ENCODE results near the gene ZBTB43. TPM values are rescaled to one million over a fixed set of nuclear protein-coding genes. Genes with fewer than 3 reads are reported as not detected.
A peak's percentile ranks its signal among the peaks of the same experiment; 100 is the strongest.

ZBTB43 gene
- total RNA-seq, 1 donor from 2014 or later: 20.3 TPM

DNA sequence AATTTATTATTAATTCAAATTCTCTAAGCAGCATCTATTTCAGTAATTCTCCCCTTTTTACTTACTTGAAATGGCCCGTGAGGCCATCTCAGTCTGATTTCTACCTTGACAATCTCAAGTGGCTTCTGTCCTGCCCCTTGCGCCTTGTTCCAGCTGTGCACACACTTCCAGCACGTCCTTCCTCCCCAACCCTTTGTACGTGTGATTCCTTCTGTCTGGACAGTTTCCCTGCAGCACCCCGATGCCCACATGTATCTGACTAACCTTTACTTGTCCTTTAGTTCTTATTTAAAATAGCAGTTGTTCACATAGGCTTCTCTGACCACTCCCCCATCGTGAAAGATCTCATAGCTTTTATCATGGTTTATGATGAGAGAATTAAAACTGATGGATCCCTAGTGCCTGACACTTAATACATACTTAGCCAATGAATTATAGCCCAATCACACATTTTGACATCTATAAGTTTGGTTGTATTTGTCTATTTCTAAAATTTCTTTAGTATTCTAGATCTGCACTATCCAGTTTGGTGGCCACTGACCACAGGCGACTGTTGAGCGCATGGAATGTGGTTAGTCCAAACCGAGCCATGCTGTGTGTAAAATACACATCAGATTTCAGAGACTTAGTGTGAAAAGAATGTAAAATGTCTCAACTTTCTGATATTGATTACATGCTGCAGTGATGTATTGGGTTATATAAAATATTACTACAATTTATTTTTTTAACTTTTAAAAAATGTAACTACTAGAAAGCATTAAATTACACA, 69.9 kb downstream of the ZBTB43 start:
- Mint-ChIP-seq H3K36me3 (ENCODE audit: unreplicated experiment) (peaks cover 13% of the 10 kb centered on the region), H3K9me3 (ENCODE audit: unreplicated experiment) (no peaks in the 10 kb centered on the region), H3K27ac (ENCODE audit: unreplicated experiment) (peak overlapping the region; percentile 29), H3K4me3 (ENCODE audit: unreplicated experiment) (no peak overlapping the region), H3K27me3 (ENCODE audit: unreplicated experiment) (no peaks in the 10 kb centered on the region), H3K4me1 (ENCODE audit: unreplicated experiment) (peaks cover 19% of the 10 kb centered on the region)
- DNase-seq (ENCODE audit: extremely low spot score, unreplicated experiment): peak; percentile 4
- TF ChIP-seq, protein P1, sequence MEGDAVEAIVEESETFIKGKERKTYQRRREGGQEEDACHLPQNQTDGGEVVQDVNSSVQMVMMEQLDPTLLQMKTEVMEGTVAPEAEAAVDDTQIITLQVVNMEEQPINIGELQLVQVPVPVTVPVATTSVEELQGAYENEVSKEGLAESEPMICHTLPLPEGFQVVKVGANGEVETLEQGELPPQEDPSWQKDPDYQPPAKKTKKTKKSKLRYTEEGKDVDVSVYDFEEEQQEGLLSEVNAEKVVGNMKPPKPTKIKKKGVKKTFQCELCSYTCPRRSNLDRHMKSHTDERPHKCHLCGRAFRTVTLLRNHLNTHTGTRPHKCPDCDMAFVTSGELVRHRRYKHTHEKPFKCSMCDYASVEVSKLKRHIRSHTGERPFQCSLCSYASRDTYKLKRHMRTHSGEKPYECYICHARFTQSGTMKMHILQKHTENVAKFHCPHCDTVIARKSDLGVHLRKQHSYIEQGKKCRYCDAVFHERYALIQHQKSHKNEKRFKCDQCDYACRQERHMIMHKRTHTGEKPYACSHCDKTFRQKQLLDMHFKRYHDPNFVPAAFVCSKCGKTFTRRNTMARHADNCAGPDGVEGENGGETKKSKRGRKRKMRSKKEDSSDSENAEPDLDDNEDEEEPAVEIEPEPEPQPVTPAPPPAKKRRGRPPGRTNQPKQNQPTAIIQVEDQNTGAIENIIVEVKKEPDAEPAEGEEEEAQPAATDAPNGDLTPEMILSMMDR (IDR thresholded peaks at IDR 0.05): no peak

DNA sequence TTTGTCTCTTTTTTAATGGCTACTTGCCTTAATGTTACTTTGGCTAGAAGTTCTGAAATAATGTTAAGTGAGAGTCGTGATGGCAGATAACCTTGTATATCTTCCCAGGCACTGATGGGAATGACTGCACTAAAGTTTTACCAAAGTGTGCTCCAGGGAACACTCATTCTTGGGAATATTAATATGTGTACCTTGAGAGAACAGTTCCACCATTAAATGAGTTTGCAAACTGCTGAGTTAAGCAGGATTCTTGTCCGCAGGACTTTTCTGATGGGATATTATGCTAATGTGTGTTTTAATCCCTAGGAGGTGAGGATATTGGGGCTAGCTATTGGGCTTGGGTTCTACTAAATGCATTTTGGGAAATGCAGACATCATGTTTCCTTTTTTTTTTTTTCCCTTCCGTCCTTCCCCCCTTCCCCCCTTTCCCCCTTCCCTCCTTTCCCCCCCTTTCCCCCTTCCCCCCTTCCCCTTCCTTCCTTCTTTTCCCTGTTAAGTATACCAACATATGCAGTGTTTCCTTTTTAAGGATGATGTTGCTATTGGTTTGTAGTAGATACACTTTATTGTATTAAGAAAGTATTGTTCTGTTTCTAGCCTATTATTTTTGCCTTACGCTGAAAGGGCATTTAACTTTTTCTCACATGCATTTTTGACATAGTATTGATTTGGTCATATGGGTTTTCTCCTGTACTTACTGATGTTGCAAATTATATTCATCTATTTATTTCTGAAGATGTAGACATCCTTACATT, 71.1 kb downstream of the ZBTB43 start:
- H3K9me3 Mint-ChIP-seq (ENCODE audit: unreplicated experiment): no peaks in the 10 kb centered on the region
- DNase-seq (ENCODE audit: extremely low spot score, unreplicated experiment): no peak
- H3K4me1 Mint-ChIP-seq (ENCODE audit: unreplicated experiment): peaks cover 19% of the 10 kb centered on the region
- no peak overlapping the region for H3K4me3 Mint-ChIP-seq (ENCODE audit: unreplicated experiment)
- H3K27me3 Mint-ChIP-seq (ENCODE audit: unreplicated experiment): no peaks in the 10 kb centered on the region
- H3K36me3 Mint-ChIP-seq (ENCODE audit: unreplicated experiment): peaks cover 21% of the 10 kb centered on the region
- TF ChIP-seq, protein P1 (IDR thresholded peaks at IDR 0.05): no peak
- peak overlapping the region; percentile 68 for H3K27ac Mint-ChIP-seq (ENCODE audit: unreplicated experiment)

DNA sequence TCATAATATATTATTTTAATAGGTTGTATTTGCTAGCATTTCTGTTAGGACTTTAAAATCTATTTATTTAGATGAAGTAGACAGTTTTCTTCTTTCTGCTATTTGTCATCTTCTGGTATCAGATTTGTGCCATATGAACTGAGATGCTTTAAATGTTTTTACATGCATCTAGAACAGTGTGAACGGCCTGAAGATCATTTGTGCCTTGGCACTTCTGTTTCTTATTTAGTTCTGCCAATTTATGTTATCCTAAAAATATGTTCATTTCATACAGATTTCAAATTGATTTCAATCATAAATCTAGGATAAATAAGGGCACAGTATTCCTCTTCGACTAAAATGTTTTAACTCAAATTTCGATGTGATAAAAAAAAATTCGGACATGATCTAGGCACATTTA, 71.7 kb downstream of the ZBTB43 start:
- H3K27ac Mint-ChIP-seq (ENCODE audit: unreplicated experiment): peak overlapping the region; percentile 11

DNA sequence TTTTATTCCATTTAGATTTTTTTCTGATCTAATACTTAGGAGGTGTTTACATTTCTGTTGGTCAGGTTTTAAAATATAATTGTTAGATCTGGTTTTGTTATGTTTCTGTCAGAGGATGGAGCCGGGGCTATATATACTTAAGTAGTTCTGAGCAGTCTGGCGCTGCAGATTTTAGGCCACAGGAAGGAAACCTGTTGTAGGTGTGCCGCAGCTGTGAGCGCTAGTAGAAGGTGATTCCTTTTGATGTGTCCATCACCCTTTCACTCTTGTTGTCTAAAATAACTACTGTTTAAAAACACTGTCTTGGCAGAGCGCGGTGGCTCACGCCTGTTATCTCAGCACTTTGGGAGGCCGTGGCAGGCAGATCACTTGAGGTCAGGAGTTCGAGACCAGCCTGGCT, 72.6 kb downstream of the ZBTB43 start:
- TF ChIP-seq, protein P1 (IDR thresholded peaks at IDR 0.05): no peak
- DNase-seq (ENCODE audit: extremely low spot score, unreplicated experiment): no peak
- Mint-ChIP-seq H3K27me3 (ENCODE audit: unreplicated experiment) (no peaks in the 10 kb centered on the region), H3K36me3 (ENCODE audit: unreplicated experiment) (peaks cover 29% of the 10 kb centered on the region), H3K9me3 (ENCODE audit: unreplicated experiment) (no peaks in the 10 kb centered on the region), H3K4me1 (ENCODE audit: unreplicated experiment) (peaks cover 19% of the 10 kb centered on the region), H3K27ac (ENCODE audit: unreplicated experiment) (no peak overlapping the region), H3K4me3 (ENCODE audit: unreplicated experiment) (no peak overlapping the region)

More for the DNA sequence above, 71.7 kb downstream of the ZBTB43 start:
- peaks cover 23% of the 10 kb centered on the region for H3K36me3 Mint-ChIP-seq (ENCODE audit: unreplicated experiment)
- TF ChIP-seq, protein P1 (IDR thresholded peaks at IDR 0.05): no peak
- no peak for DNase-seq (ENCODE audit: extremely low spot score, unreplicated experiment)
- H3K27me3 Mint-ChIP-seq (ENCODE audit: unreplicated experiment): no peaks in the 10 kb centered on the region
- H3K4me3 Mint-ChIP-seq (ENCODE audit: unreplicated experiment): no peak overlapping the region
- peaks cover 19% of the 10 kb centered on the region for H3K4me1 Mint-ChIP-seq (ENCODE audit: unreplicated experiment)
- H3K9me3 Mint-ChIP-seq (ENCODE audit: unreplicated experiment): no peaks in the 10 kb centered on the region

DNA sequence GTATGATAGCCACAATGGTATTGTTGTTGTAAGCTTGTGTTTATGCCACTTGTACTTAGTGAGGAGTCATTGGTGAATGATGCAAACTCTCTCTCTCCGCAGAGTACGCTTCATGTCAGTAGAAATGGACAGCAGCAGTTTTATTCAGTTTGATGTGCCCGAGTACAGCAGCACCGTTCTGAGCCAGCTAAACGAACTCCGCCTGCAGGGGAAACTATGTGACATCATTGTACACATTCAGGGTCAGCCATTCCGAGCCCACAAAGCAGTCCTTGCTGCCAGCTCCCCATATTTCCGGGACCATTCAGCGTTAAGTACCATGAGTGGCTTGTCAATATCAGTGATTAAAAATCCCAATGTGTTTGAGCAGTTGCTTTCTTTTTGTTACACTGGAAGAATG, 74.4 kb downstream of the ZBTB43 start:
- Mint-ChIP-seq H3K36me3 (ENCODE audit: unreplicated experiment) (peaks cover 29% of the 10 kb centered on the region), H3K27me3 (ENCODE audit: unreplicated experiment) (no peaks in the 10 kb centered on the region), H3K27ac (ENCODE audit: unreplicated experiment) (no peak overlapping the region), H3K4me3 (ENCODE audit: unreplicated experiment) (no peak overlapping the region), H3K4me1 (ENCODE audit: unreplicated experiment) (peaks cover 19% of the 10 kb centered on the region), H3K9me3 (ENCODE audit: unreplicated experiment) (no peaks in the 10 kb centered on the region)
- TF ChIP-seq, protein P1 (IDR thresholded peaks at IDR 0.05): no peak
- DNase-seq (ENCODE audit: extremely low spot score, unreplicated experiment): no peak
